Activated CD4-positive, alpha-beta T cell treated with anti-CD3 and anti-CD28 coated beads, Interleukin-2, amount 50 U/mL, for 24 hours (primary cell): ENCODE data around the gene CACNA1I.

ENCODE experiments used
- DNase-seq, 2 donors: peaks; one replicate each; pipeline ENCODE4 v3.0.0-alpha.2; 2020; ENCODE audit warnings: low read depth in 1 of 2, low spot score in 1 of 2

Gene CACNA1I

DNA sequence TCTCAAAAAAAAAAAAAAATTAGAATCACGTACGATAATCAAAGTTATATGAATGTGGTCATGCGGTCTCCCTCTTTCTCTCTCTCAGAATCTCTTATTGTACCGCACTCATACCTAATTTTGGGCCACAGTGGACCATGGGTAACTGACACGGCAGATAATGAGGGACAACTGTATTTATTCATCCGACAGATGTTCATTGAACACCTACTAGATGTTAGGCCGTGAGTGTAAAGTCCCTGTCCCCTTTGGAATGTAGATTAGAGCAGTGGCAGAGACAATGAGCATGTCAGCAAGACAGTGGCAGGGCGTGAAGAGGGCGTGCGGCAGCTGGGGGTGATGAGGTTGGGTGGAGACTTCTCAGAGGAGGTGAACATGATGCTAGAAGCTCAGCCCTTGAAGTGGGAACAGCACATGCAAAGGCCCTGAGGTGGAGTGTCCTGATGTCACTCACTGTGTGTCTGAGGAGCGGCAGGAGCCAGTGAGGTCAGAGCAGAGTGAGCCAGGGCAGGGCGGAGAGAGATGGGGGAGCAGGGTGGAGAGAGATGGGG is 25.1 kb downstream of the CACNA1I start:
- DNase-seq = no peak

DNA sequence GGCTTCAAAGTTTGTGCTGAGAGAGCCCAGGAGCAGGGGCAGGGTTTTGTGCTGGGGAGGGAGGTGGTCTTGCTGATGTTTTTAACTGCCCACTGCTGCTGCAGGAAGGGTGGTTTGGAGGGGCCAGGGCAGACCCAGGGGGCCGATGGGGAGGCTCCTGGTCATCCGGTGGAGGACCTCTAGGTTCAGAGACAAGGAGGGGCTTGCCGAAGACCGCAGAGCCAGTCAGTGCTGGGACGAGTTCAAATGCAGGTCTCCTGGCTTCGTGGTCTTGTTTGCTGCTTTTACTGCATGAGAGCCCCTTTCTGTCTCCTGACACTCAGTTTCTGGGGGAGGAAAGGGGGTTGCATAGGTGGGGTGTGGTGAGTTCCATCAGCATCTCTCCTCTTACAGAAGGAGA is 26.0 kb downstream of the CACNA1I start:
- no peak for DNase-seq

DNA sequence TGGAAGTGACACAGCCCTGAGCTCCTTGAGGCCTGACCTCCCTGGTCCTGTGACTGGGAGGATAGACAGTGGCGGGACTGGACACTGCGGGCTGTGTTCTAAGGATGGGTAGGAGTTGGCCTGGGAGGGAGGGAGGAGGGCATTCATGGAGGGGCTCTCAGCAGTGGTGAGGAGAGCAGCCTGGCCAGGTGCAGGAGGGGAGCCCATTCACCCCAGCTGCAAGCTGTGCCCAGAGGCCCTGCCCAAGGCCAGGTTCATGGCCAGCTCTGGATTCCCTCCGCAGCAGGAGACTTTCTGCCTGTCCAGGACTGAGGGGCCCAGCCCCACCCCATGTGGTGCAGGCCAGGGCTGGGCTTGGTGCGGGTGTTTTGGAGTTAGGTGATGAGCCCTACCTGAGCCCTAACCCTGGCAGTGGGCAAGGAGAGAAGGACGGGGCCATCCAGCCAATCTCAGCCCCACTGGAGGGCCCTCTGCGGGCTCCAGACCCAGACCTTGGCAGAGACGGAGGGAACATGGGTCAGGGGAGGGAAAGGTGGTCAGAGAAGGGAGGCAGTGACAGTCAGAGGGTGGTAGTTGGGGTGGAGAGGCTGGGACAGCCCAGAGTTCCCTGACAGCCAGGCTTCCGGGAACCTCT is 26.8 kb downstream of the CACNA1I start:
- no peak for DNase-seq

- peak in 1 of 2 donors; percentile 60 for DNase-seq
Measured at GRCh38 chr22:39598017-39598965, 27.7 kb downstream of the CACNA1I start.

DNA sequence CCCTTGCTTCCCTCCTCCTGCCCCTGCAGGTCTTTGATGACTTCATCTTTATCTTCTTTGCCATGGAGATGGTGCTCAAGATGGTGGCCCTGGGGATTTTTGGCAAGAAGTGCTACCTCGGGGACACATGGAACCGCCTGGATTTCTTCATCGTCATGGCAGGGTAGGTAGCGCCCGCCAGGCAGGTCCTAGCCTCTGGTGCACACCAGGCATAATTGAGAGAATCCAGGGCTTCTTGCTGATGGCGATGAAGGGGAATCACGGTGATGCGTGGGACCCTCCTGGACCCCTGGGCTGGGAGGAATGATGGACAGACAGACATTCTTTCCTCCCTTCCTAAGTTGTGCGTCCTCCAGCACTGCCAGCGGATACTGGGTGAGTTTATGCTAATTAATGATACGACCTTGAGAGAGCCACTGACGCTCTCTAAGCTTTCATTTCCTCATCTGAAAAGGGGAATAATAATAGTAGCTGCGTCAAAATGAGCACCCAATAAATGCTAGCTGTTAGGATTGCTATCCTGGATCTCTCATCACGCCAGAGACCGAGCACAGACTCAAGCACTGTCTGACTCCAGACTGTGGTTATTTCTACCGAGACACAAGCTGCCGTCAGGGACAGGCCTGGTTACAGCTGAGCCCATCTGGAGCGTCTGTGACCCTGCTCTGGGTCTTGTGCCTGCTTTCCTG is 30.1 kb downstream of the CACNA1I start:
- DNase-seq = no peak

GRCh38 chr22:39601180-39601535 is 30.6 kb downstream of the CACNA1I start:
- DNase-seq = no peak

GRCh38 chr22:39603345-39603744 is 32.8 kb downstream of the CACNA1I start:
- no peak for DNase-seq

DNA sequence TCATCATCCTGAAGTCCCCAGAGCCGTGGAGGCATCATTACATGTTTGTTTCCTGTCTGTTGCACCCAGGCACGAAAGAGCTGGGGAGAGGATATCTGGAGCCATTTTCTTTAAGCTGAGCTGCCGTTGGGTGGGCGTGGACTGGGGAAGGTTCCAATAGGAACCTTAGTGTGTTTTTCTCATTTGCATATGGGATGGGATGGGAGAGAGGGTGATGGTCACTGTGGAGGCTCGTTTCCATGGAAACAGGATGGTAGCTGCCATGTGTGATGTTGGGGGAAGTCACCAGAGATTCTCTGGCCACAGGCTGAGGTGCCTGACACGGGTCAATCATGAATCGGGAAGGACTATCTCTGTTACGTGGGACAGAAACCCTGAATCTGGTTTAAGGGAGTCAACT is 39.7 kb downstream of the CACNA1I start:
- no peak for DNase-seq

DNA sequence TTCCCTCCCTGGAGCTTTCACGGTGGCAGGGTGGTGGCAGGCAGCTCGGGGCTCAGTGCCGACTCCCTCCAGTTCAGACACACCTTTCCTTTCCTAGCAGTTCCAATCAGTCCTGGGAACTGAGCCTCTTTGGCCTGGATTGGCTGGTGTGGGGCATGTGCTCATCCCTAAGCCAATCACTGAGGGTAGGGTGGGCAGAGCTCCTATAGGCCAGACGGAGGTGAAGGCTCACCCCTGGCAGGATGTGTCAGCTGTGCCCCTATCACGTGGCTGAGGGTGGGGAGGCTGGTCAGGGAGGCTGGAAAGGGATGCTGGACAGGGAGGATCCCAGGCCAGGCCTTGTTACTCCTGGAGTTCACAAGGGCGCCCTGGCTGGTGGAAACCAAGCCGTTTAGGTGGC is 40.2 kb downstream of the CACNA1I start:
- no peak for DNase-seq

DNA sequence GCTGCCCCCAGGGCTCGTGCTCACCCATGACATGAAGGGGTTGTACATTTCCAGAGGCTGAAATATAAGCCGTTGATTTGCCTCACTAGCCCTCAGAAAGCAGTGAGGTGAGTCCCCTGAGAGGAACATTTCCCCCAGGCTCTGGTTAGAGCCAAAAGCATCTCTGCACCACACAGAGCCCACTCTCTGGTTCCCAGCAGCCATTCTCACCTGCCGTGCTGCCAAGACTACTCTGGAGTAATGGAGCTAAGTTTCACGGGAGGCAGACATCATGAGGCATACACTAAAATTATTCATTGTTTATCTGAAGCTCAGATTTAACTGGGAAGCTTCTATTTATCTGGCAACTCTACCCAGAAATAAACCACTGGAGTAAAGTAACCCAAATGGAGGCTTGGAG is 40.8 kb downstream of the CACNA1I start:
- no peak for DNase-seq

- no peak for DNase-seq
Measured at GRCh38 chr22:39612811-39613548, 42.4 kb downstream of the CACNA1I start.

GRCh38 chr22:39613549-39613921 is 43.0 kb downstream of the CACNA1I start:
- DNase-seq = no peak

GRCh38 chr22:39614442-39614841 is 43.9 kb downstream of the CACNA1I start:
- no peak for DNase-seq

- DNase-seq = no peak
Measured at GRCh38 chr22:39616051-39616450, 45.5 kb downstream of the CACNA1I start.

GRCh38 chr22:39616781-39617180 is 46.2 kb downstream of the CACNA1I start:
- DNase-seq = no peak

- no peak for DNase-seq
Measured at GRCh38 chr22:39617342-39617741, 46.8 kb downstream of the CACNA1I start.

GRCh38 chr22:39617970-39618757 is 47.6 kb downstream of the CACNA1I start:
- DNase-seq = no peak

GRCh38 chr22:39618996-39619530 is 48.5 kb downstream of the CACNA1I start:
- no peak for DNase-seq

DNA sequence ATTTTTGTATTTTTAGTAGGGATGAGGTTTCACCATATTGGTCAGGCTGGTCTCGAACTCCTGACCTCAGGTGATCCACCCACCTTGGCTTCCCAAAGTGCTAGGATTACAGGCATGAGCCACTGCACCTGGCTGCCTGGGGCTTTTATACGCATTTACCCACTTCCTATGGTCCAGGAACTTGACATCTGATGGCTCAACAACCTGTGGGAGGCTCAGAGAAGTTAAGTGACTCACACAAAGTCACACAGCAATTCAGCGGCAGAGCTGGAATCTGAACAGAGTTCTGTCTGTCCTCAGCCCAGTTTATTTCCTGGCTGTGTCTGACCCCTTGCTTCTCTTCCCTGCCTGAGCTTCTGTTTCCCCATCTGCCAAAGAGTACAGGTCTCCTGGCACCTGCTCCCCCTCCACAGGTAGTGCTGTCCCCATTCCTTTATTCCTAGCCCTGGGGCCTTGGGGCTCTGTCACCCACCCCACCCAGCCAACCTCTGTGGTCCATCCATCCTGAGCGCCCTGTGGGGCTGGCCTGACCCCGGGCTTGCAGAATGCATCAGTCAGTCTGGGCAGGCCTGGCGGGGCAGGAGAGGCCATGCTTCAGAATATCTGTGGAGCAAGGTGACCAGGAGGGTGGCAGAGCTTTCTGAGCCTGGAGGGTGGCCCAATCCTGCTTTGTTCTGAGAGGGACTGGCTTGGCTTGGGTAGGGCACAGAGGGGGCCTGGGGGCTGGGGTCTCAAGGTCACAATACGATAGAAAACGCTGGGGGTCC is 50.6 kb downstream of the CACNA1I start:
- no peak for DNase-seq
